Caco-2 (cell line): Measurements from ENCODE around the gene UGGT2. TPM values are rescaled to one million over a fixed set of nuclear protein-coding genes. Genes with fewer than 3 reads are reported as not detected.

ENCODE experiments used
- BruUV-seq: library from RNA; stranded (reverse); fragments of 400-500 nt; replicated peaks from 2 replicates; lab custom pipeline; 2021; lab: Mats Ljungman, UMichigan
- CTCF ChIA-PET: fragments of 300-600 bp; sonication (Branson Sonifier 250); formaldehyde crosslinking; loops from one replicate; lab custom pipeline; 2022; ENCODE audit warnings: antibody characterized with exemption; lab: Charles Lee
- POLR2A ChIA-PET: fragments of 300-600 bp; sonication (Branson Sonifier 250); formaldehyde crosslinking; loops from one replicate; lab custom pipeline; 2022; ENCODE audit warnings: antibody characterized with exemption; lab: Charles Lee
- DNase-seq, 2 experiments: peaks; one replicate each; pipeline versions ENCODE4 v3.0.0 to v3.0.0-alpha.2; 2020 to 2022
- H3K27me3 ChIP-seq: replicated peaks from 2 replicates; pipeline ENCODE4 v1.6.0; 2011; ENCODE audit warnings: low read length; ENCODE audit not compliant: control insufficient read depth, insufficient read depth
- H3K36me3 ChIP-seq: 2 replicates; pipeline ENCODE4 v1.5.1; 2011; ENCODE audit warnings: low read length; ENCODE audit not compliant: control insufficient read depth, insufficient read depth
- H3K4me1 ChIP-seq: fragments of 250-450 bp; sonication (Bioruptor Pico); 2 replicates; pipeline ENCODE4 v1.5.1; 2020; ENCODE audit warnings: mild to moderate bottlenecking
- H3K4me3 ChIP-seq: 2 replicates; pipeline ENCODE4 v1.5.1; 2011; ENCODE audit warnings: low read depth, mild to moderate bottlenecking, control low read depth, low read length
- H3K9me3 ChIP-seq: fragments of 250-450 bp; sonication (Bioruptor Pico); 2 replicates; pipeline ENCODE4 v1.5.1; 2020; ENCODE audit warnings: mild to moderate bottlenecking, moderate library complexity
- H3K27ac Mint-ChIP-seq: one replicate; pipeline ENCODE4 v1.8.0; 2022; ENCODE audit warnings: mixed read lengths; ENCODE audit not compliant: unreplicated experiment
- H3K27me3 Mint-ChIP-seq: one replicate; pipeline ENCODE4 v1.8.0; 2022; ENCODE audit warnings: mixed read lengths; ENCODE audit not compliant: insufficient read depth, unreplicated experiment
- H3K36me3 Mint-ChIP-seq: one replicate; pipeline ENCODE4 v1.8.0; 2022; ENCODE audit warnings: mild to moderate bottlenecking, mixed read lengths; ENCODE audit not compliant: insufficient read depth, unreplicated experiment
- H3K4me1 Mint-ChIP-seq: one replicate; pipeline ENCODE4 v1.8.0; 2022; ENCODE audit warnings: low read depth, mixed read lengths; ENCODE audit not compliant: unreplicated experiment
- H3K4me3 Mint-ChIP-seq: one replicate; pipeline ENCODE4 v1.8.0; 2022; ENCODE audit warnings: mild to moderate bottlenecking, moderate library complexity, mixed read lengths; ENCODE audit not compliant: unreplicated experiment
- H3K9me3 Mint-ChIP-seq: one replicate; pipeline ENCODE4 v1.8.0; 2022; ENCODE audit warnings: mixed read lengths; ENCODE audit not compliant: unreplicated experiment
- CTCF ChIP-seq, 2 experiments: fragments of 200-600 bp in 1 of 2; IDR thresholded peaks; 1 replicate in 1 of 2; 2 replicates in 1 of 2; pipeline versions ENCODE4 v1.5.1 to v1.8.0; 2011 to 2022; ENCODE audit warnings: antibody characterized with exemption in 1 of 2, control low read depth in 1 of 2, inconsistent platforms in 1 of 2, low read depth in 1 of 2, low read length in 1 of 2, mild to moderate bottlenecking in 1 of 2, moderate library complexity in 1 of 2; ENCODE audit not compliant: insufficient read depth in 1 of 2, severe bottlenecking in 1 of 2, unreplicated experiment in 1 of 2
- intact Hi-C: fragments of 100-400 bp; cut with micrococcal nuclease; formaldehyde crosslinking; loops from one replicate; pipeline ENCODE4 v1.10.0; 2022; ENCODE audit not compliant: unreplicated experiment
- total RNA-seq: library from RNA; stranded (reverse); gene quantifications from 2 replicates; pipeline ENCODE4 v1.2.3, GENCODE V29; 2022

Gene UGGT2
- total RNA-seq, 1 experiment from 2014 or later = 35.5 TPM

- H3K27me3 ChIP-seq = no peaks in the 10 kb centered on the region
- H3K36me3 ChIP-seq = no peaks in the 10 kb centered on the region
- H3K36me3 Mint-ChIP-seq = peaks cover 5% of the 10 kb centered on the region
- H3K4me3 Mint-ChIP-seq = no peak overlapping the region
- no peaks in the 10 kb centered on the region for H3K4me1 ChIP-seq
- no peaks in the 10 kb centered on the region for H3K27me3 Mint-ChIP-seq
- no peaks in the 10 kb centered on the region for H3K4me1 Mint-ChIP-seq
- no peak for DNase-seq
- H3K4me3 ChIP-seq = no peak overlapping the region
- peaks cover 13% of the 10 kb centered on the region for H3K9me3 Mint-ChIP-seq
- TF ChIP-seq CTCF (IDR thresholded peaks at IDR 0.05; ENCODE audit: insufficient read depth in 1 of 2, low read depth in 1 of 2, low read length in 1 of 2, severe bottlenecking in 1 of 2, unreplicated experiment in 1 of 2) = no peak
- ChIA-PET CTCF (no interaction called here), POLR2A (no interaction called here)
- no peak overlapping the region for H3K27ac Mint-ChIP-seq
- BruUV-seq = no TSS peak
- intact Hi-C loops = no loop called here
- H3K9me3 ChIP-seq = peaks cover 10% of the 10 kb centered on the region; the same call in 1 of the 2 replicates
These were observed 210.3 kb downstream of the UGGT2 start for GRCh38 chr13:95842898-95843297.

GRCh38 chr13:95841894-95842293 is 211.3 kb downstream of the UGGT2 start:
- DNase-seq = no peak

GRCh38 chr13:95834134-95834765 is 219.0 kb downstream of the UGGT2 start:
- POLR2A ChIA-PET = no interaction called here

More at GRCh38 chr13:95841894-95842293, 211.3 kb downstream of the UGGT2 start:
- Mint-ChIP-seq H3K27me3 (no peaks in the 10 kb centered on the region), H3K27ac (no peak overlapping the region), H3K4me3 (no peak overlapping the region), H3K9me3 (peaks cover 13% of the 10 kb centered on the region), H3K36me3 (peaks cover 5% of the 10 kb centered on the region), H3K4me1 (no peaks in the 10 kb centered on the region)
- Histone ChIP-seq H3K36me3 (no peaks in the 10 kb centered on the region), H3K4me1 (no peaks in the 10 kb centered on the region), H3K4me3 (no peak overlapping the region), H3K27me3 (no peaks in the 10 kb centered on the region), H3K9me3 (peaks cover 14% of the 10 kb centered on the region; the same call in 1 of the 2 replicates)
- no TSS peak for BruUV-seq
- CTCF ChIA-PET = no interaction called here
- intact Hi-C loops = no loop called here
- TF ChIP-seq CTCF (IDR thresholded peaks at IDR 0.05; ENCODE audit: insufficient read depth in 1 of 2, low read depth in 1 of 2, low read length in 1 of 2, severe bottlenecking in 1 of 2, unreplicated experiment in 1 of 2) = no peak
- POLR2A ChIA-PET = no interaction called here

More at GRCh38 chr13:95834134-95834765, 219.0 kb downstream of the UGGT2 start:
- intact Hi-C loops = loop anchor here (1.0 kb wide), 7 partner anchors 130 to 340 kb away; no protein-coding TSS in a partner anchor
- DNase-seq = peak; percentile 69 to 77
- no TSS peak for BruUV-seq
- no peak overlapping the region for H3K4me3 ChIP-seq
- peak; percentile 92 to 94 for TF ChIP-seq CTCF (IDR thresholded peaks at IDR 0.05; ENCODE audit: insufficient read depth in 1 of 2, low read depth in 1 of 2, low read length in 1 of 2, severe bottlenecking in 1 of 2, unreplicated experiment in 1 of 2)
- CTCF ChIA-PET = interaction anchor here (0.6 to 3.8 kb wide), 5 partner anchors 130 to 357 kb away, joined by 3 to 43 read pairs (median 4); partner anchors contain the start of gene DNAJC3
- H3K36me3 ChIP-seq = no peaks in the 10 kb centered on the region
- Mint-ChIP-seq H3K9me3 (peaks cover 9% of the 10 kb centered on the region), H3K27ac (no peak overlapping the region), H3K36me3 (no peaks in the 10 kb centered on the region), H3K4me3 (no peak overlapping the region), H3K4me1 (no peaks in the 10 kb centered on the region), H3K27me3 (no peaks in the 10 kb centered on the region)
- H3K9me3 ChIP-seq = peaks cover 8% of the 10 kb centered on the region; the same call in 1 of the 2 replicates
- no peaks in the 10 kb centered on the region for H3K27me3 ChIP-seq
- no peaks in the 10 kb centered on the region for H3K4me1 ChIP-seq
